B cell (primary cell): Measurements from ENCODE around the gene ZNHIT3. TPM values are rescaled to one million over a fixed set of nuclear protein-coding genes. Genes with fewer than 3 reads are reported as not detected.

Experiments used
- ATAC-seq: fragments of 200-7000 bp; cut with Tn5 transposase; one replicate; pipeline ENCODE4 v1.10.0; 2021; ENCODE audit warnings: low read depth, mild to moderate bottlenecking, moderate number of reproducible peaks, moderate library complexity
- CTCF ChIA-PET: fragments of 350-600 bp; sonication (Branson Sonifier 250); formaldehyde crosslinking; loops from one replicate; lab custom pipeline; 2021; ENCODE audit warnings: antibody characterized with exemption, inconsistent platforms; lab: Charles Lee
- POLR2A ChIA-PET: fragments of 350-600 bp; sonication (Branson Sonifier 250); formaldehyde crosslinking; loops from one replicate; lab custom pipeline; 2021; ENCODE audit warnings: antibody characterized with exemption; lab: Charles Lee
- DNase-seq: peaks from one replicate; pipeline ENCODE4 v3.0.0; 2013
- H2AFZ ChIP-seq: 2 replicates; pipeline ENCODE4 v1.6.1; 2012; ENCODE audit warnings: mild to moderate bottlenecking, low read depth, low read length; ENCODE audit not compliant: insufficient read depth, poor library complexity, severe bottlenecking
- H3K27ac ChIP-seq, 2 donors: 1 replicate in 1 of 2; 2 replicates in 1 of 2; pipeline ENCODE4 v1.5.1; 2012 to 2013; ENCODE audit warnings: low read length in 2 of 2, mild to moderate bottlenecking in 2 of 2, moderate library complexity in 1 of 2
- H3K27me3 ChIP-seq, 4 experiments: fragments of 200-600 bp in 1 of 4; sonication (generic) in 1 of 4; replicated peaks in 1 of 4; 1 replicate in 2 of 4; 2 replicates in 2 of 4; pipeline versions ENCODE4 v1.6.1 to v1.7.0; 2013 to 2016; ENCODE audit warnings: low read length in 3 of 4, mild to moderate bottlenecking in 2 of 4, mixed read lengths in 1 of 4, moderate library complexity in 1 of 4; ENCODE audit not compliant: insufficient read depth in 4 of 4, control insufficient read depth in 3 of 4; ENCODE audit errors: control extremely low read depth in 1 of 4
- H3K36me3 ChIP-seq, 2 experiments: replicated peaks in 1 of 2; 1 replicate in 1 of 2; 2 replicates in 1 of 2; pipeline versions ENCODE4 v1.6.1 to v1.7.1; 2013; ENCODE audit warnings: low read length in 1 of 2; ENCODE audit not compliant: insufficient read depth in 2 of 2, control insufficient read depth in 1 of 2; ENCODE audit errors: control extremely low read depth in 1 of 2, extremely low read depth in 1 of 2
- H3K4me1 ChIP-seq, 2 donors: fragments of 200-600 bp in 1 of 2; sonication (generic) in 1 of 2; 1 replicate in 1 of 2; 2 replicates in 1 of 2; pipeline versions ENCODE4 v1.5.1 to v1.6.1; 2013 to 2017; ENCODE audit warnings: low read length in 2 of 2; ENCODE audit not compliant: control insufficient read depth in 2 of 2, insufficient read depth in 2 of 2
- H3K4me2 ChIP-seq: replicated peaks from 2 replicates; pipeline ENCODE3; 2012; ENCODE audit warnings: mild to moderate bottlenecking, low read depth, low read length; ENCODE audit not compliant: poor library complexity, severe bottlenecking
- H3K4me3 ChIP-seq, 5 experiments: fragments of 200-600 bp in 1 of 5; sonication (generic) in 1 of 5; 1 replicate in 3 of 5; 2 replicates in 2 of 5; pipeline versions ENCODE4 v1.5.1 to v1.7.0; 2011 to 2016; ENCODE audit warnings: low read length in 4 of 5, mild to moderate bottlenecking in 4 of 5, low read depth in 2 of 5, control low read depth in 1 of 5, moderate library complexity in 1 of 5; ENCODE audit not compliant: insufficient read depth in 1 of 5; ENCODE audit errors: control extremely low read depth in 1 of 5, extremely low read depth in 1 of 5
- H3K79me2 ChIP-seq: fragments of 200-600 bp; sonication (generic); one replicate; pipeline ENCODE4 v1.6.0; 2016; ENCODE audit warnings: low read length; ENCODE audit not compliant: control insufficient read depth, insufficient read depth
- H3K9ac ChIP-seq: fragments of 200-600 bp; sonication (generic); 2 replicates; pipeline ENCODE4 v1.6.1; 2017; ENCODE audit warnings: mild to moderate bottlenecking, low read length, moderate library complexity
- H3K9me3 ChIP-seq, 3 donors: one replicate each; pipeline versions ENCODE4 v1.6.1 to v1.7.1; 2013; ENCODE audit warnings: low read length in 2 of 3; ENCODE audit not compliant: control insufficient read depth in 2 of 3, insufficient read depth in 1 of 3; ENCODE audit errors: control extremely low read depth in 1 of 3
- H4K20me1 ChIP-seq: 2 replicates; pipeline ENCODE4 v1.6.0; 2012; ENCODE audit warnings: mild to moderate bottlenecking, low read length; ENCODE audit not compliant: insufficient read depth, control insufficient read depth, poor library complexity, severe bottlenecking
- H3K27ac Mint-ChIP-seq: one replicate; pipeline ENCODE4 v1.8.0; 2021; ENCODE audit warnings: mixed read lengths
- H3K27me3 Mint-ChIP-seq: one replicate; pipeline ENCODE4 v1.8.0; 2021; ENCODE audit warnings: mixed read lengths
- H3K4me1 Mint-ChIP-seq: one replicate; pipeline ENCODE4 v1.8.0; 2021; ENCODE audit warnings: mixed read lengths
- H3K4me3 Mint-ChIP-seq: one replicate; pipeline ENCODE4 v1.8.0; 2021; ENCODE audit warnings: mixed read lengths
- H3K9me3 Mint-ChIP-seq: one replicate; pipeline ENCODE4 v1.8.0; 2022; ENCODE audit warnings: mixed read lengths; ENCODE audit not compliant: insufficient read depth
- CTCF ChIP-seq: fragments of 200-600 bp; IDR thresholded peaks from one replicate; pipeline ENCODE4 v1.8.0; 2022; ENCODE audit warnings: antibody characterized with exemption, mild to moderate bottlenecking
- EZH2 ChIP-seq: IDR thresholded peaks from 2 replicates; pipeline ENCODE4 v1.6.1; 2012; ENCODE audit warnings: borderline replicate concordance, low read depth, mild to moderate bottlenecking, moderate library complexity, low read length; ENCODE audit not compliant: insufficient read depth, poor library complexity, severe bottlenecking
- WGBS: methylation state at CpG from one replicate; pipeline ENCODE4 v1.1.5; 2013; ENCODE audit warnings: missing lambda C conversion rate; ENCODE audit not compliant: insufficient coverage; 5-methylcytosine and 5-hydroxymethylcytosine counted together
- intact Hi-C: fragments of 100-400 bp; cut with micrococcal nuclease; formaldehyde crosslinking; loops from one replicate; pipeline ENCODE4 v1.10.0; 2022
- polyA plus RNA-seq: library from polyadenylated mRNA; depleted of rRNA; stranded (reverse); fragments of >200 nt; gene quantifications from 2 replicates; pipeline ENCODE4 v1.2.3, GENCODE V29; 2012
- total RNA-seq, 2 donors: library from RNA; stranded (reverse); fragments of 120-200 nt in 1 of 2; gene quantifications; 1 replicate in 1 of 2; 2 replicates in 1 of 2; pipeline versions ENCODE4 v1.2.3 to v1.2.4, GENCODE V29; 2013 to 2022

The ZNHIT3 gene
- total and polyA plus RNA-seq, 2 donors (not counting 1 experiment from before 2014, with no cell fraction given) = 36.5 to 50.5 TPM

DNA sequence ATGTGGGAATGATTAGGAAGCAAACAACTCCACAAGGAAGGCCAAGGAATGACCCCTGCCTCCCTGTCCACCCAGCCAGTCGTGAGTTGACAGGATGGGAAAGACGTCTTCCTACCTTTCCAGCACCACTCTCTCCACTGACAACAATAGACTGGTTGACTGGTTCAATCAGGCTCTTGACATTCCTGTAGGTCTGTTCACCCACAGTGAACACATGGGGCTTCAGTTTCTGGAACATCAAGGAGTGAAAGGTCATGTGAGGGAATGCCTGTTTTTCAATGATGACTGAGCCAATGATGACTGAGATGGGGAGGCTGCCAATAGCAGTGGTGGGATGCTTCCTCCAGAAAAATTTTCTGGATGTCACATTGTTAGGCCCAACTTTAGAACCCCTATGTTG, 38.6 kb downstream of the ZNHIT3 start:
- H3K9me3 Mint-ChIP-seq = no peaks in the 10 kb centered on the region
- no peak for DNase-seq
- no peaks in the 10 kb centered on the region for H4K20me1 ChIP-seq
- no peak for ATAC-seq
- intact Hi-C loops = no loop called here
- TF ChIP-seq CTCF = no peak
- no peak for TF ChIP-seq EZH2
- H3K4me2 ChIP-seq = no peak overlapping the region
- no peaks in the 10 kb centered on the region for H3K27me3 Mint-ChIP-seq
- no peaks in the 10 kb centered on the region for H3K27me3 ChIP-seq
- H3K4me3 ChIP-seq = no peak overlapping the region
- no peaks in the 10 kb centered on the region for H3K9me3 ChIP-seq
- no peak overlapping the region for H3K4me3 Mint-ChIP-seq
- ChIA-PET CTCF (interaction anchor here (1.6 kb wide), 1 partner anchor 9 kb away, joined by 3 read pairs; the partner anchor contains the start of genes MYO19 and PIGW), POLR2A (no interaction called here)
- 93% methylated on average over 2 of the region's 2 CpGs for WGBS
- no peak overlapping the region for H3K9ac ChIP-seq
- no peak overlapping the region for H3K27ac Mint-ChIP-seq
- H3K4me1 ChIP-seq = no peaks in the 10 kb centered on the region
- H2AFZ ChIP-seq = no peak overlapping the region
- no peaks in the 10 kb centered on the region for H3K79me2 ChIP-seq
- H3K4me1 Mint-ChIP-seq = no peaks in the 10 kb centered on the region
- peaks cover 4 to 38% of the 10 kb centered on the region in 2 experiments for H3K36me3 ChIP-seq
- H3K27ac ChIP-seq = no peak overlapping the region

DNA sequence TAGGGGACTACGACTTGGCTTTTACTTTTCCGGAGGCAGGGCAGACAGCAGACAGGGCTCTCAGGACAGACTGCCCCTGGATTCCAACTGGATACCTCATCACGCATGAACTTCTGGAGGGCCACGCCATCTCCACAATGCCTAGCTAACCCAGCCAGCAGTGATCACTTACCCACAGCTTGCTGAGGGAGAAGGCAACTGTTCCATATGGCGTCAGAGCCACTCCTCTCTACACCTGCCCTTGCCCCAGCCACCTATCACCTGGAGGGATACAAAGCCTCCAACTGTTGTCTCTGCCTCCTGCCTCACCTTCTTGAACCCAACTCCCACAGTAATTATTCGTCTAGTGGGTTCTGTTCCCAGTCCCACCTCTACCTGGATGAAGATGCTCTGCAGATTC, 39.4 kb downstream of the ZNHIT3 start:
- ChIA-PET POLR2A (no interaction called here), CTCF (interaction anchor here (0.6 to 1.6 kb wide), 2 partner anchors 8 to 18 kb away, joined by 3 read pairs; partner anchors contain the start of genes MYO19 and PIGW)
- Histone ChIP-seq H4K20me1 (no peaks in the 10 kb centered on the region), H3K9ac (no peak overlapping the region), H3K9me3 (no peaks in the 10 kb centered on the region), H3K79me2 (no peaks in the 10 kb centered on the region), H2AFZ (no peak overlapping the region), H3K4me3 (no peak overlapping the region), H3K36me3 (peaks cover 0 to 38% of the 10 kb centered on the region in 2 experiments), H3K27me3 (no peaks in the 10 kb centered on the region), H3K4me2 (no peak overlapping the region), H3K27ac (no peak overlapping the region), H3K4me1 (no peaks in the 10 kb centered on the region)
- 100% methylated on average over 6 of the region's 6 CpGs for WGBS
- Mint-ChIP-seq H3K27me3 (no peaks in the 10 kb centered on the region), H3K4me1 (no peaks in the 10 kb centered on the region), H3K4me3 (no peak overlapping the region), H3K9me3 (no peaks in the 10 kb centered on the region), H3K27ac (no peak overlapping the region)
- no peak for DNase-seq
- ATAC-seq = no peak
- intact Hi-C loops = no loop called here
- TF ChIP-seq EZH2 (no peak), CTCF (no peak)
